GM18861 (cell line): ENCODE data around the gene TCOF1.

Experiments
- ATAC-seq: cut with Tn5 transposase; IDR thresholded peaks from one replicate; pipeline ENCODE4 v1.9.1; 2021; ENCODE audit not compliant: unreplicated experiment

TCOF1 gene

GRCh38 chr5:150350524-150351344, 6.8 kb upstream of the TCOF1 start:
- peak; percentile 87 for ATAC-seq

- ATAC-seq = no peak
These were observed 5.1 kb upstream of the TCOF1 start for GRCh38 chr5:150352244-150353031.

DNA sequence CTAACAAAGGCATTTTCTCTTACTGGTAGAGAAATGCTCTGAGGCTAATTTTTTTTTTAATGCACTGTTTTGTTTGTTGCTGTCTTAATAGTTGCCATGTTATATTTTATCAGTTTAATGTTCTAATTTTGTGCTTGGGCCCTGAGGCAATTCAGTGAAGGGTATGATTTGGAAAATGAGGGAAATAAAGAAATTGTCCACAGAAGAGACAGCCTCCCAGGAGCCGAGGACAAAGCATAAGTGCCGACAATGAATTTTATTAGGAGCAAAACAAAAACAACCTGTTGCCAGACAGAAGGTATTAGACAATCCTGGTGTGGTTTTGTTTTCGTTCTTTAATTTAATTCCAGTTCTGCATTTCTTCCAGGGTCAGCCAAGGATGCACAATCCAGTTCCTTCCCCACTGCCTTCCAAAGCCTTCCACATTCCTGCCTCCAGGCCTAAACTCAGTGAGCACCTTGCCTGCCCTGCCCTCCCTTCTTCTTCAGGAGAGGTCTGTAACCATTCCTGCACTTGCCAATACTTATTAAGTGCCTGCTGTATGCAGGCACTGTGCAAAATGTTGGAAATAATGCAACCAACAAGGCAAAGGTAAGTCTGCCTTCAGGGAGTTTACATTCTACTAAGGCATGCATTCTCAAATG, 4.3 kb upstream of the TCOF1 start:
- ATAC-seq = no peak

GRCh38 chr5:150355791-150356190, 1.7 kb upstream of the TCOF1 start:
- ATAC-seq = no peak

GRCh38 chr5:150356575-150357294, 762 bp upstream of the TCOF1 start:
- ATAC-seq = no peak

DNA sequence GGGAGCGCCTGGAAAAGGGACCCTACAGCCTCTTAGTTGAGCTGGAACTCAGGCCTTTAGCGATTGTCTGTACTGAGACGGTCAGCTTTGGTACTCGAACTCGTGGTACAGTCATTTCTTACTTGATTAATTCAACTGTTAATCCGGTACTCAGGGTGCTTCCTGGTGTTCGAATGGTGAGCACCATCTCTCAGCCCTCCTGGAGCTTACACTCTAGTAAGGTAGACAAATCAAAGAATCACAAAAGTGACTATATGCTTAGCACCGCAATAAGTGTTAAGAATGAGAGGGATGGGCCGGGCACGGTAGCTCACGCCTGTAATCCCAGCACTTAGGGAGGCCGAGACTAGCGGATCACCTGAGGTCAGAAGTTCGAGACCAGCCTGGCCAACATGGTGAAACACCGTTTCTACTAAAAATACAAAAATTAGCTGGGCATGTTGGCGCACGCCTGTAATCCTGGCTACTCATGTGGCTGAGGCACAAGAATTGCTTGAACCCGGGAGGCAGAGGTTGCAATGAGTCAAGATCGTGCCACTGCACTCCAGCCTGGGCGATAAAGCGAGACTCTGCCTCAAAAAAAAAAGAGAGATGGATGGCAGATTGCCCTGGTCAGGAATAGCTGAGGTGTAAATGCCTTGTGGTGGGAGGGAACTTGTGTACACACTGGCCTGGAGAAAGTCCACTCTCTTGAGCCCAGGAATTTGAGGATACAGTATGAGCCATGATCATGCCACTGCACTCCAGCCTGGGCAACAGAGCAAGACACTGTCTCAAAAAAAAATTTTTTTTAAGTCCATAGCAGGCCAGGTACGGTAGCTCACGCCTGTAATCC, 981 bp downstream of the TCOF1 start:
- ATAC-seq = no peak

DNA sequence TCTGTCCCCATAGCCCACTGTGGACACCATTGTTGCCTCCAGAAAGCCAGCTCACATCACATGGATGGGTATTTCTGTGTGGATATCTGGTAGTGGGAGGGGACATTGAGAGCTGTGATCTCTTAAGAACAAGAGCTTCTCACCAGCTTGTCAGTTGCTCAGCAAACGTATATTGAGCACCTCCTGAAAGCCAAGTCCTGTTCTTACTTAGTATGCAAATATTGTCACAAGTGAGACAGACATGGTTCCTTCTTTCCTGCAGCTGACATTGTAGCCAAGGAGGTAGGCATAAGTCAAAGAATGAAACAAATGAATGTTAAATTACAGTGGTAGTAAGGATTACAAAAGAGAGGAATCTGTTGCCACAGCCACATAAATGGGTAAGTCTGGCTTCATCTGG, 3.8 kb downstream of the TCOF1 start:
- ATAC-seq = no peak

GRCh38 chr5:150363185-150363584, 5.7 kb downstream of the TCOF1 start:
- ATAC-seq = no peak

- no peak for ATAC-seq
These were observed 6.5 kb downstream of the TCOF1 start for GRCh38 chr5:150364004-150364403.

GRCh38 chr5:150368526-150368925, 11.0 kb downstream of the TCOF1 start:
- no peak for ATAC-seq

- no peak for ATAC-seq
These were observed 15.1 kb downstream of the TCOF1 start for GRCh38 chr5:150372639-150373038.

- no peak for ATAC-seq
These were observed 17.2 kb downstream of the TCOF1 start for GRCh38 chr5:150374651-150375050.

DNA sequence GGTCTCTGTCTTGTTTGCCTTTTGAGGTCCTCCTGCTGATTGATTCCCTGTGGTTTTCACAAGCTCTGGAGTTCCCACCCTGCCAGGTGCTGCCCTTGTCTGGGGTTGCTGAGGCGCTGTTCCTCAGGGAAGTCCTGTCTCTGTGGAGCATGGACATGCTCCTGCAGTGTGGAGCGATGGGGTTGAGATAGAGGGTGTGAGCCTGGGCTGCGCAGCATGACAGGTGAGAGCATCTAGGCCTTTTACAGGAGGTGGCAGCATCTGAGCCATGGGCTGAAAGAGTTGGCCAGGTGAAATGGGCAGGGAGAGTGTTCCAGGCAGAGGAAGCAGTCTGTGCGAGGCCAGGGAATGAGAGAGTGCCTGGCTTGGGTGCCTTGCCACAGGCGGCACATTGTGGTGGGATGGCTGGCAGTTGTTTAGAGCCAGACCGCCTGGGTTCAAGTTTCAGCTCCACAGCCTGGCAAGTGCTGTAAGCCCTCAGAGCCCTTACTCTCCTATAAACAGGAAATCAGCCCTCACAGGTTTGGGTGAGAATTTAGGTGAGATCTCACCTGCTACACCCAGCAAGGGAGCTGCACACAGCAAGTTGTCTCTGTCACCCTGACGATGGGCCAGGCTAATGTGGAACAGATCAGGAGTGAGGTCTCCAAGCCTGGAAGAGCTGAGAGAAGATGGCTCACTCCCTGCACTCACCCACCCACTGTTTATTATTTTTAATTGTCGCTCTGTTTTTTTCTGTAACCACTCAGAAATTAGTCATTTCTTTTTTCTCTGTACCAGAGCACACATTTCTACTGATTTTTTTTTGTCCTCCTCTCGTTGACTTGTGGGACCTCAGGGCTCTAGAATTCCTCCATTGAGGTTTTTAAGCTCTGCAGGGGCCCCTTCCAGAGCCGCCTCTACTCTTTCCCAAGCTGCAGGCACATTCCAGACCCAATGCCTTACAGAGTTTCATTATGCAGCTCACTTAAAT, 19.6 kb downstream of the TCOF1 start:
- no peak for ATAC-seq

DNA sequence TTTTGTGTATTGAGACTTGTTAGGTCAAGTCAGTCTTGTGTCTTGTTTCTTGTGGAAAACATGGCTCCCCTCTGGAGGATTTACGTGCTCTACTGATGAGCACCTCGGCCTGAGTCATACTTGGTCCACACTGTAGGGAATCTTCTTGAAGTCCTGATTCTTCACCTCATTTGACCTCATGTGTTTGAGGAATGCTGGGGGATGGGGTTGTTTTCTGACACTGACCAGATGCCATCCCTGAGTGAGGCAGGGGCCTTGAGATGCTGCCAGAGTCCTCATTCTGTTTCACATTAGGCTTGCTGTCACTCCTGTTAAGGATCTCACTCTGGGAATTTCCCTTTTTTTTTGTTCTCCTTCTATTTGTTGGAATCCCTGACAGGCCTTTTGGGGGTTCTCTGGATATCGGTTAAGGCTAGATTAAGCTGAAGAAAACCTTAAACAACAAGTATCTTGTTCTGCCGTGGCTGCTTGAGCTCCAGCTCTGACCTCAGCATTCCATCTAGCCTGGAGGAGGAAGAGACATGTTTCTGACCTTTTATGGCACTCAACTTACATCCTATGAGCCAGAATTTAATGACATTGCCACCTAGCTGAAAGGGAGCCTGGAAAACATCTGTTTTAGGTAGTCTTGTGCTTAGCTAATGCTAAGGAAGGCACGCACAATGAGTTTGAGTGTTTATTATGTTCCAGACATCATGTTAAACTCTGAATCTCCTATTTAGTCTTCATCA, 20.6 kb downstream of the TCOF1 start:
- ATAC-seq = no peak

- no peak for ATAC-seq
These were observed 27.2 kb downstream of the TCOF1 start for GRCh38 chr5:150384701-150385100.

- no peak for ATAC-seq
These were observed 28.7 kb downstream of the TCOF1 start for GRCh38 chr5:150386024-150386855.

GRCh38 chr5:150389531-150390266, 32.2 kb downstream of the TCOF1 start:
- no peak for ATAC-seq
